NT2/D1 (cell line): ENCODE results near the gene SLC38A8.

Experiments used
- DNase-seq: peaks from one replicate; pipeline ENCODE4 v3.0.0-alpha.2; 2011; ENCODE audit warnings: low read depth, low spot score
- H3K27me3 ChIP-seq: 2 replicates; pipeline ENCODE4 v1.6.0; 2011; ENCODE audit warnings: mild to moderate bottlenecking; ENCODE audit not compliant: insufficient read length, insufficient read depth
- H3K36me3 ChIP-seq: 2 replicates; pipeline ENCODE4 v1.6.1; 2011; ENCODE audit warnings: mild to moderate bottlenecking, low read length, mixed read lengths; ENCODE audit not compliant: insufficient read depth, insufficient read length
- H3K4me1 ChIP-seq: 2 replicates; pipeline ENCODE4 v1.5.1; 2011; ENCODE audit not compliant: insufficient read depth, insufficient read length
- H3K4me3 ChIP-seq: 2 replicates; pipeline ENCODE4 v1.5.1; 2011; ENCODE audit warnings: low read depth; ENCODE audit not compliant: insufficient read length
- H3K9ac ChIP-seq: 2 replicates; pipeline ENCODE4 v1.6.0; 2011; ENCODE audit warnings: low read depth; ENCODE audit not compliant: insufficient read length
- H3K9me3 ChIP-seq: 2 replicates; pipeline ENCODE4 v1.5.1; 2011; ENCODE audit warnings: mild to moderate bottlenecking, low read length; ENCODE audit not compliant: insufficient read depth
- SUZ12 ChIP-seq: IDR thresholded peaks from 2 replicates; pipeline ENCODE4 v1.6.1; 2011; ENCODE audit not compliant: insufficient read length, insufficient read depth; ENCODE audit errors: extremely low read depth
- YY1 ChIP-seq: IDR thresholded peaks from 2 replicates; pipeline ENCODE4 v1.6.1; 2011; ENCODE audit not compliant: insufficient read length, insufficient read depth
- ZNF274 ChIP-seq: IDR thresholded peaks from 2 replicates; pipeline ENCODE4 v1.6.1; 2011; ENCODE audit warnings: mild to moderate bottlenecking, low read depth, low read length

Gene SLC38A8

DNA sequence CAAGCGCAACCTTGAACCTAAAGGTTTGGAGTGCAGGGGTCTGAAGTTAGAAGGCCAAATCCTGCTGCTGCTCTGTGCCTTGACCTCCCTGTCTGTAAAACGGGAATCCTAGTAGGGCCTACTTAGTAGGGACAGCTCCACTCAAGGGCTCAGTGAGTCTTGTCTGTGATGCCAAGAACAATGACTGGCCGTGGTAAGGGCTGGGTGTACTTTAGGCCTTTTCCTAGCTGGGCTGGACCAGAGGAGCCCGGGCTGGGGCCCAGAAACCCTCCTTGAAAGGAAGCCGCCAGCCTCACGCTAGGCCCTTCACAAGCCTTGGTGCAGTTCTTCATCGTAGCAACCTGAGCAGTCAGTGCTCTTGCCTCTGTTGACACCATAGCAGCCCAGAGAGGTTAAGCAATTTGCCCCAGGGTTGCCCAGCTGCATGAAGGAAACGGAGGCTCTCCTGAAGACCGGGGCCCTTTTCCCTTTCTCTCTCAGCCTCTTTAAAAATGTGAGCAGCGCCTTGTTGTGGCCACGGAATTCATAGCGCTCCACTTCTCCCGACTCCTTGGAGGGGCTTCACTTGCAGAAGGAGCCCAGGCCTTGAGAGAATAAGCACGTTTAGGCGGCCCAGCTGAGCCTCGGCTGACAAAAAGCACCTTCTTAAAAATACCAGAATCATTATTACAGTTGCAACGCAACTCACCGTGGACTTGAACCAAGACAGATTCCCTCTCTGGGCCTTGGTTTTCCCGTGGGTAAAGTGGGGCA, 70.2 kb downstream of the SLC38A8 start:
- H3K9ac ChIP-seq = peak overlapping the region; percentile 28
- TF ChIP-seq ZNF274 (no peak), SUZ12 (no peak), YY1 (no peak)
- no peak for DNase-seq

DNA sequence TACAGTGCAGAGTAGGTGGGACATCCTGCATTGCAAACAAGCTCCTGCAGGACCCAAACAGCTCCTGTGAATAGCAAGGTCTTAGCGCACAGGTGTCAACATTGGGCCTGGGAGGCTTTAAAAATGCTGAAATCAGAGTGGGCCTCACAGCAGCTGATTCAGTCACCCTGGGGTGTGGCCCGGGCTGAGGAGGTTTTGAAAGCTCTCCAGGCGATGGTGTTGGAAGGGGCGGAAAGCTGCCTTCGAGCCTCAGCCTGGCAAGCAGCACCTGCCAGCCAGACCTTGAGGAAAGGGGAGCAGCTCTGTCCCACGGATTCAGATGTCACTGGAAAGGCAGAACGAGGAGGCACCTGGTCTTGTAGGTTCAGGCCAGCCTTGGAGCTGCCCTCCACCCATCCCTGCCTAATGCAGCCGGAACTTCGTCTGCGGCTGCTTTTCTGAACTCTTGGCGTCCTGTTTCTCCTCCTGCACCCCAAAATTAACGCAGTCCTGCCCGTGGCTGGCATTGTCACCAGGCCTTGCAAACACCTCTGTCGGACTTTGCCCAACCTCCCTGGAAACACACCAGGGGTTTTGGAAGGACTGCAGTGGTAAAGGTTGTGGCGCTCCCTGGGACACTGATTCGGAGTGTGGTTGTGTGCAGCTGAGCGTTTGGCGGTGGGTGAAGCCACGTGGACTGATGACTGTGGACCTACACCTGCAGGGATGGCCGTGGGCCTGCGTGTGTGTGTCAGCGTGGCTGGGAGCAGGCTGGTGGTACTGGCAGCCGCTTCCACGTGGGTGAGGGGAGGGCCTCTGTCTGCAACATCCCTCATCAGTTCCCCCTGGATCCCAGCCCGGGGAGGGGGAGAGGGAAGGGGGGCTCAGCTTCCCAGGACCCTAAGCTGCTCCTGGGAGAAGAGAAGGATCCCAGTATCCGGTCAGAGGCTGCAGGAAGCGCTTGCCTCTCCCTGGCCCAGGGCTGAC, 71.1 kb downstream of the SLC38A8 start:
- no peak overlapping the region for H3K4me3 ChIP-seq

More for the DNA sequence above, 70.2 kb downstream of the SLC38A8 start:
- peaks cover 4% of the 10 kb centered on the region; the same call in 1 of the 2 replicates for H3K9me3 ChIP-seq
- H3K27me3 ChIP-seq = peaks cover 14% of the 10 kb centered on the region
- no peaks in the 10 kb centered on the region for H3K36me3 ChIP-seq
- H3K4me3 ChIP-seq = no peak overlapping the region
- peaks cover 31% of the 10 kb centered on the region for H3K4me1 ChIP-seq

DNA sequence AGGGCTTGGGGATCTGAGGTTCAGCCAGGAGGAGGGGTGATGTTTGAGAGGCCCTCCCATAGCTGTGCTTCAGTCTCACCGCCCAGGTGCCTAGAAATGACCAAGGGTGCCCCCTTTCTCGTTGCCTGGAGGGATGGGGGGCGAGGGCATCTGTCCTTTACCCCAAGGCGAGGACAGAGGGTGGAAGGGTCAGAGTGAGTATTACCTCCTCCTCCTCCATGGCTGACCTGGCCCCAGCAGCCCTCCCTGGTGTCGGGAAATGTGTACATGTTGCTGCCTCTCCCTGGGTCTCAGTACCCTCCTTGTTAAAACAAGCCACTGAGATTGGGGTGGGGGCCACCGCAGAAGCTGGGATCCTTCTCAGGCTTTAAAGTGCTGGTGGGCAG, 72.2 kb downstream of the SLC38A8 start:
- Histone ChIP-seq H3K4me3 (no peak overlapping the region), H3K36me3 (peaks cover 3% of the 10 kb centered on the region), H3K27me3 (peaks cover 14% of the 10 kb centered on the region), H3K9me3 (no peaks in the 10 kb centered on the region), H3K4me1 (peaks cover 29% of the 10 kb centered on the region), H3K9ac (no peak overlapping the region)
- no peak for DNase-seq
- TF ChIP-seq YY1 (no peak), ZNF274 (no peak), SUZ12 (no peak)

More for the DNA sequence above, 71.1 kb downstream of the SLC38A8 start:
- no peak for TF ChIP-seq SUZ12
- TF ChIP-seq ZNF274 = no peak
- TF ChIP-seq YY1 = no peak
- no peaks in the 10 kb centered on the region for H3K9me3 ChIP-seq
- DNase-seq = no peak
- H3K9ac ChIP-seq = peak overlapping the region; percentile 5
- peaks cover 14% of the 10 kb centered on the region for H3K27me3 ChIP-seq
- no peaks in the 10 kb centered on the region for H3K36me3 ChIP-seq
- peaks cover 31% of the 10 kb centered on the region for H3K4me1 ChIP-seq

DNA sequence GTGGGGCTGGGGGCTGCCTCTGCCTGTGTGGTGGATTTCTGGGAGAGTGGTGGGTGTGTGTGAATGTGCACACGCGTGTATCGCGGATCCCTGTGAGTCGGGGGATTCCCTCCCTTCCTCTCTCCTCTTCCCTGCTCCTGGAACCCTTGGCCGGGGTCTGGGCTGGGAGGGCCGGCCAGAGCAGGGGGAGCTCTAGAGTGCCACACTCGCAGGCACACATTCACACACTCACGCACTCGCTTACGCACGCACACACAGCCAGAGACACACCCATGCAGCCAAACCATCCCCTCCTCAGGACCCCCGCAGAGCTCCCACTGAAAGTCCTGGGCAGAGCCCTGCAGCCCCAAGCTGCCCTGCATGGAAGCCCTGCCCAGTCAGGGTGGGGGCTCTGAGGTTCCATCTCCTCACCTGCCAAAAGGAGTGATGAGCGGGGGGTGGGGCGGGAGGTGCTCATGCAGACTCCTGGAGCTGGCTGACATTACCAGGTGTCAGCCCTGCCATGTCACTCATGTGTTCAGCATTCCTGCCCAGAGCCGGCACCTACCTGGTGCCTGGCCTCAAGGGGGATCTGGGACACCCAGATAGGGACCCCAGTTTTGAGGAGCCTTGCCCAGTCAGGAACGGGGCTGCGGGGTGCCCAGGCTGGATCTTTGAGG, 72.7 kb downstream of the SLC38A8 start:
- Histone ChIP-seq H3K27me3 (peaks cover 14% of the 10 kb centered on the region), H3K4me3 (no peak overlapping the region)

DNA sequence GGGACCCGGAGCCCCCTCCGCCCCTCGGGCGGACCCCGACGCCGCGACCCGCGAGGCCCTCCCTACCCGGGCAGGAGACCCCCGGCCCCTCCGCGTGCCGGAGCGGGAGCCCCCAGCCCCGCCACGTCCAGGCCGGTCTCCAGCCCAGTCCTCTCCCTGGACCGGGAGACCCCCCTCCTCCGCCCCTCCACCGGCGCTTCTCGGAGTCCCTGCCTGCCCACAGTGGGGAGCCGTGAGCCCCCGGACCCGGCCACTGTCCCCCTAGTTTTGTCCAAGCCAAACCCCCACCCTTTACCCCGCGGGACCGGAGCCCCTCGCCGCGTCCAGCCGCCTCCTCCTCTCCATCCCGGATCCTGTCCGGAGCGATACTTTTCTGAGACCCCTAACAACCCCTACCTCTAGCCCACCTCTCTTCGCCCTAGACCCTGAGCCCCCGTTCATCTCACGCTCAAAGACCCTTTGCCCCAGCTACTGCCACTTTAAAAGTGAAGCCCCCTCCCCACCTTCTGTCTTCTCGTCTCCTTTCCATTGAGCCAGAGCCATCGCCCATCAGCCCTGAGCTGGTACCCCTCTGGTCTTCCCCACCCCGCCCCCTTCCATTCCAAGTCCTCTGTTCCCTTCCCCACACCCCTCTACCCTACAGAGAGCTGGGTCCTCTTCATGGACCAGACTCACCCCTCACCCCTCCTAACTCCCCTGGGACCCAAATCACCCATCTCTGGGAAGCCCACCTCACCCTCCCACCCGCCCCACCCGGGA, 73.5 kb downstream of the SLC38A8 start:
- Histone ChIP-seq H3K4me1 (peaks cover 28% of the 10 kb centered on the region), H3K9me3 (no peaks in the 10 kb centered on the region), H3K4me3 (peak overlapping the region; percentile 37), H3K9ac (peak overlapping the region; percentile 64), H3K36me3 (peaks cover 7% of the 10 kb centered on the region), H3K27me3 (peaks cover 14% of the 10 kb centered on the region)
- TF ChIP-seq ZNF274 = no peak
- TF ChIP-seq YY1 = no peak
- TF ChIP-seq SUZ12 = no peak
- no peak for DNase-seq

More for the DNA sequence above, 72.7 kb downstream of the SLC38A8 start:
- H3K36me3 ChIP-seq = peaks cover 7% of the 10 kb centered on the region
- TF ChIP-seq SUZ12 = no peak
- TF ChIP-seq ZNF274 = no peak
- TF ChIP-seq YY1 = no peak
- H3K9ac ChIP-seq = no peak overlapping the region
- H3K4me1 ChIP-seq = peaks cover 29% of the 10 kb centered on the region
- no peak for DNase-seq
- no peaks in the 10 kb centered on the region for H3K9me3 ChIP-seq

DNA sequence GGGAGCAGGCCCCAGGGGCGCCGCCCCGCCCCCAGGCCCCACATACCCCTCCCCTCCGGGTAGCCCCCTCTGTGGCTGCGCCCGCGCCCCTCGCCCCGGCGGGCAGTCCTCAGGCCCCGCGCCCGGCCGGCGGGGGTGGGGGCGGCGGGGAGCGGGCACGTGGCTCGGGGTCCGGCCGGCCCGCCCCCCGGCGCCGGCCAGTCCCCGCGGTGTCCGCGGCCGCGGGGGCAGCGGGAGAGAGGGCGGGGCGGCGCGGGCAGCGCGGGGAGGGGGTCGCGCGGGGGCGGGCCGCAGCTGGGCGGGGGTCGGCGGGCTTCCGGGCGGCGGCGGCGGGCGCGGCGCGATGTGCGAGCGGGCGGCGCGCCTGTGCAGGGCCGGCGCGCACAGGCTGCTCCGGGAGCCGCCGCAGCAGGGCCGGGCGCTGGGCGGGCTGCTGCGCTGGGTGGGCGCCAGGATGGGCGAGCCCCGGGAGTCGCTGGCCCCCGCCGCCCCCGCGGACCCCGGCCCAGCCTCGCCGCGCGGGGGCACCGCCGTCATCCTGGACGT, 74.2 kb downstream of the SLC38A8 start:
- peaks cover 7% of the 10 kb centered on the region for H3K36me3 ChIP-seq
- peak overlapping the region; percentile 64 for H3K9ac ChIP-seq
- H3K4me1 ChIP-seq = peaks cover 22% of the 10 kb centered on the region
- peak overlapping the region; percentile 37 for H3K4me3 ChIP-seq
- no peak for DNase-seq
- no peaks in the 10 kb centered on the region for H3K9me3 ChIP-seq
- H3K27me3 ChIP-seq = peaks cover 14% of the 10 kb centered on the region
- TF ChIP-seq YY1 = no peak
- TF ChIP-seq ZNF274 = no peak
- no peak for TF ChIP-seq SUZ12
